IPS-20b (cell line): ENCODE data around the gene BRD7.

ENCODE experiments used
- H3K27ac ChIP-seq: one replicate; pipeline ENCODE4 v1.5.1; 2013; ENCODE audit warnings: low read length
- H3K27me3 ChIP-seq: 2 replicates; pipeline ENCODE4 v1.6.1; 2013; ENCODE audit warnings: mild to moderate bottlenecking, low read length, inconsistent platforms; ENCODE audit not compliant: insufficient read depth
- H3K36me3 ChIP-seq: 2 replicates; pipeline ENCODE4 v1.6.1; 2013; ENCODE audit warnings: low read depth, mild to moderate bottlenecking, inconsistent platforms, low read length, moderate library complexity; ENCODE audit not compliant: insufficient read depth
- H3K4me1 ChIP-seq: 2 replicates; pipeline ENCODE4 v1.6.1; 2013; ENCODE audit warnings: mild to moderate bottlenecking, control low read depth, inconsistent platforms, low read length, moderate library complexity; ENCODE audit not compliant: insufficient read depth
- H3K4me3 ChIP-seq: 2 replicates; pipeline ENCODE4 v1.5.1; 2013; ENCODE audit warnings: mild to moderate bottlenecking, low read length, inconsistent platforms
- H3K9ac ChIP-seq: 2 replicates; pipeline ENCODE4 v1.6.1; 2013; ENCODE audit warnings: low read depth, mild to moderate bottlenecking, inconsistent platforms, low read length, moderate library complexity
- H3K9me3 ChIP-seq: 2 replicates; pipeline ENCODE4 v1.6.1; 2013; ENCODE audit warnings: mild to moderate bottlenecking, low read depth, low read length, inconsistent platforms; ENCODE audit not compliant: insufficient read depth

BRD7 gene

DNA sequence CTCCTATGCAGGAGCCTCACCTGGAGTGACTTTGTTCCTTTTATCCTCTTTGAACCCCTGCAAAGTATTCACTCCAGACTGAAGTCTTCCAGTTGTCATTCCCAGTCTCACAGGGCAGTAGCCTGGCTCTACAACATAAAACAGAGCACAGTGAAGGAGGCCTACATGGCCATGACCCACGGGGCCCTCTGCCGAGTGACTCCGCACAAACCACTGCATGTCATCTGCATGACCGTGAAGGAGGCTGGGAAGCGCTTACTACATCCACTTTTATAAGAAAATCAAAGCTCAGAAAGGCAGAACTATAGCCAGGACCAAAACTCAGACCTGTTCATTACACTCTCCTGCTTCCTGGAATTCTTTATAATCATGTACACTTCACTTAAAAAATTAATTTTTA, 42.5 kb downstream of the BRD7 start:
- Histone ChIP-seq H3K4me3 (no peak overlapping the region), H3K9ac (no peak overlapping the region), H3K27me3 (no peaks in the 10 kb centered on the region), H3K27ac (no peak overlapping the region), H3K4me1 (no peaks in the 10 kb centered on the region), H3K36me3 (peaks cover 95% of the 10 kb centered on the region), H3K9me3 (no peaks in the 10 kb centered on the region)

DNA sequence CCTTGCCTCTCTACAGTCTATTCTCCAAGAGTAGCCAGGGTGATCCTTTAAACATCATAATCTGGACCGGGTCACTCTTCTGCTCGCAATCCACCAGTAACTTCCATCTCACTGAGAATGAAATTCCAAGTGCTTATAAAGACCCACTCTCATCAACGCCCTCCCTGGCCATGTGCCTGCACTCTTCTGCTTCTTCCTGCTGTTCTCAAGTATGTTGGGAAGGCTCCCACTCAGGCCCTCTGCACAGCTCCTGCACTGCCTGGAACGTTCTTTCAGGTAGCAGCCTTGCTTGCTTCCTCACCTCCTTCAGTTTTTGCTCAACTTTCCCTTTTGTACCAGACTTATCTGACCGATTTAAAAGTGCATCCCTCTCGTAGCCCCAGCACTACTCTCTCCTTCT, 44.4 kb downstream of the BRD7 start:
- Histone ChIP-seq H3K9ac (no peak overlapping the region), H3K36me3 (peaks cover 97% of the 10 kb centered on the region), H3K4me3 (no peak overlapping the region), H3K4me1 (no peaks in the 10 kb centered on the region), H3K27me3 (no peaks in the 10 kb centered on the region), H3K9me3 (no peaks in the 10 kb centered on the region), H3K27ac (no peak overlapping the region)

DNA sequence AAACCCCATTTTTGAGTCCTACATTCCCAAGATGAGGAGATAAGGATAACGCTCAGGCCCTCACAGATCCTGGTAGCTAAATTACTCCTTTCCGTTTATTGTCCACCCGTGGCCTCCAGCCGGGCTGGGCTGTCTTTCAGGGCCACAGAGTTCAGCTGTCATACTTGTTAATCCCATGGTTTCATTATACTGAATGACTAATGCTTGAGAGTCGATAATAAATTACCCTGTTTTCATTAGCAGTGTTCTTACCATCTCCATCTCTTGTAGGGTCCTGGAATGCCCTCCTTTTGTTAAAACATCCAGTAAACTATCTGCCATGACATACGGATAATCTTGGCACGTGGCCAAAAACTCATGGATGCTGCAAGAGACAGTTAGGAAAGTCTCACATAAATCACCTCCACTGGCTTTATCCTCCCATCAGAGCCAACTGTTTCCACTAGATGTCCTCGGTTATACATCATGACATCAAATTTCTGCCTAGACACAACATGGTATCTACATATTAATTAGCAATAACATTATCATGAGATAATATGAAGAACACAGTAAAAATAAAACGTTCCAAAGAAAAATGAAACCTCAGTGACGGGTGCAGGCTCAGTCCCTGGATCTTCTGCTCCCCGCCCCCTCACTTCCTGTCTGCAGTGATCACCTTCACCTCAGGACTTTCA, 45.3 kb downstream of the BRD7 start:
- H3K27me3 ChIP-seq = no peaks in the 10 kb centered on the region
- H3K36me3 ChIP-seq = peaks cover 97% of the 10 kb centered on the region
- no peaks in the 10 kb centered on the region for H3K4me1 ChIP-seq
- H3K9me3 ChIP-seq = no peaks in the 10 kb centered on the region
- no peak overlapping the region for H3K4me3 ChIP-seq
- no peak overlapping the region for H3K9ac ChIP-seq
- H3K27ac ChIP-seq = no peak overlapping the region

DNA sequence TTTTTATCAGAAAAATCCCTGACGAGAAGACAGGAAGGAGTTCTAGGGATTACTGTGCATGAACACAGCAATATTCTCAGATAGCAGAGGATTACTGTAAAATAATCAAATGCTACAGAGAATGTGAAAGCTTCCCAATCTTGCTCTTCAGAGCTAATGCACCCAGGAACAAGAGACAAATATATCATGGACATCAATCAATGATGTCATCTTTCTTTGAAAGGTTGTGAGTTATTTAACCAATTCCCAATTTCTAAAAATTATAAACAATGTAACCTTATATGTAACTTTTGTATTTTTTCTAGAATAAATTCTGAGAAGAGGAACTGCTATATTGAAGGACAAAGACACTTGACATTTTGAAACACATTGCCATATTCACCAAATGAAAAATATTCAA, 46.5 kb downstream of the BRD7 start:
- Histone ChIP-seq H3K9me3 (no peaks in the 10 kb centered on the region), H3K36me3 (peaks cover 97% of the 10 kb centered on the region), H3K27ac (no peak overlapping the region), H3K9ac (no peak overlapping the region), H3K4me3 (no peak overlapping the region), H3K4me1 (no peaks in the 10 kb centered on the region), H3K27me3 (no peaks in the 10 kb centered on the region)

DNA sequence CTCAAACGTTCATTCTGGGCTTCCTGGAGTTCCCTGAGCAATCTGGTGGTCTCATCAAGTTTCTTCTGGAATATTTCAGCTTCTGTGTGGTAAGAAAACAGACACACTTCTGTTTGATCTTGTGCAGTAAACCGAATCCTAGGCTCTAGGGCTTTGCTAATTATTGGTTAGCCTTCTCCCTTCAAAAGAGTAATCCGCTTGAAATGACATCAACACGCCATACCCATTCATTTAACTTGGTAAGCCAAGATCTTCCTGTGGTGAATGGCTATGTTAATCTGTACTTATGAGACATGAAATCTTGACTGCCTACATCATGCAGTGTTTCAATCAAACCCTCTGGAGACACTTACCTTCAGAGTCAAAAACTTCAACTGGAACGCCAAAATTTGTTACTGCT, 48.5 kb downstream of the BRD7 start:
- Histone ChIP-seq H3K27me3 (no peaks in the 10 kb centered on the region), H3K9ac (no peak overlapping the region), H3K27ac (no peak overlapping the region), H3K36me3 (peaks cover 99% of the 10 kb centered on the region), H3K4me1 (no peaks in the 10 kb centered on the region), H3K9me3 (no peaks in the 10 kb centered on the region), H3K4me3 (no peak overlapping the region)

DNA sequence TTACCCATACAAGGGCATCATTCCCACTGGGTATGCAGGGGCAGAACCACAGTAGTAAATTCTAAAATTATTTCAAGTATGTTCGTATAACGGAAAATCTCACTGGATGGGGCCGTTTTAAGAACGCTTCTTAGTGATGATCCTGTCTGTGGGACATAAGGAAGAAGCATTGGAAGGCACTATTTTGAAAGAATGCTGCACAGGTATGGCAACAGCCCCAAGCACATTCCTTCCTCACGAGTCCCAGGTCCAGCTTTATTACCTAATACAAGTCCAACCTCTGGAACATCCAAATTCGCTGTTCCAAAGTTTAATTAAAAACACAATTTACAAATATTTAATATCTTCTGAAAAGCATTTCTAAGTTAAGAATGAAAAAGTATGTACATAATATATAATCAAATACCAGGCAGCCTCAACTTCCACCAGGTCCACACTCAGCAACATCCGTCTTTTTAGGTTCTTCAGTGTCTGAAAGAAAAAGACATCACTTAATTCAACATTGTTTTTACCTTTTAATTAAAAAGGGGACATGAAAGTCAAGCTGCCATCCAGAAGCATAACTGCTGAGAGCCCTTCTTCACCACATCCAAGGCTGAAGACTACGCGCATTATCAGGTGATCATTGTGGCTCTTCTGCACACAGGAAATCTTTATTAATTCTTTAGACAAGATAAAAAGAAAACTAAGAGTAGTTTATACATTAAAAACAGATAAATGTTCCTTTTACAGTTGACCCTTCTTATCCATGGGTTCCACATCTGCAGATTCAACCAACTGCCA, 49.8 kb downstream of the BRD7 start:
- Histone ChIP-seq H3K4me1 (no peaks in the 10 kb centered on the region), H3K36me3 (peaks cover 99% of the 10 kb centered on the region), H3K4me3 (no peak overlapping the region), H3K9me3 (no peaks in the 10 kb centered on the region), H3K9ac (no peak overlapping the region), H3K27ac (no peak overlapping the region), H3K27me3 (no peaks in the 10 kb centered on the region)

DNA sequence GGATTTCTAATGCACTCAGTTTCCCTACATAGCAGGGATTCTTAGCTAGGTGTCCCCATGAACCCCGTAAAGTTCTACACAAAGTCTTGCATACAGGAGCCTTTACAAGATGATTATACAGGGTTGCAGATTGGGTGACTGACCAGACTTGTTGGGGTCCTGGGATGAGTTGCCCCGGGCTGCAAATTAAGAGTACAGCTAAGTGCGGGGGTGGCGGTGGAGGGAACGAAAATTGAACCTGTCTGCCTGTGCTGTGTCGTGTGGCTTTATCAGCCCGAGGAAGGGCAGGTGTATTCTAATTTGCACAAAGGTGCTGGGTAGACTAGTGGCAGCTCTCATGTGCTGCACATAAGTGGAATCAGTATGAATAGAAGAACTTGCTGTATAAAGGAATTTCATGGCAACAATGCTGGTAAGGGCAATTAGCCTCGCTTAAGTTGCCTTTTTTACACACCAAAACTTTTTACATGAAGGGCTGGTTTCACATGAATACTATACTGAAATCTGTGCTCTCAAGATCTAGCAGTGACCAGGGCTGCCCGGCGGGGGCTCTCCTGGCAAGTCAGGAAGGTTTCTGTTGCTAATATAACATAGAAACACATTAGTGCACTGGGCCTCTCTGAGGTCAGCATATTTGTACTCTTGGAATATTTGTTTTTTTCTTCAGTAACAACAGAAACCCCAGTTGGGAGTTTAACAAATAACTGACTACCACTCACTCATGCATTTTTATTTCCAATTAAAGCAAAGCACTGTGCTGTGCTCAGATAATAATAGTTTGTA, 51.7 kb downstream of the BRD7 start:
- no peak overlapping the region for H3K27ac ChIP-seq
- H3K27me3 ChIP-seq = no peaks in the 10 kb centered on the region
- no peak overlapping the region for H3K9ac ChIP-seq
- no peaks in the 10 kb centered on the region for H3K4me1 ChIP-seq
- no peak overlapping the region for H3K4me3 ChIP-seq
- H3K9me3 ChIP-seq = no peaks in the 10 kb centered on the region
- H3K36me3 ChIP-seq = peaks cover 91% of the 10 kb centered on the region

DNA sequence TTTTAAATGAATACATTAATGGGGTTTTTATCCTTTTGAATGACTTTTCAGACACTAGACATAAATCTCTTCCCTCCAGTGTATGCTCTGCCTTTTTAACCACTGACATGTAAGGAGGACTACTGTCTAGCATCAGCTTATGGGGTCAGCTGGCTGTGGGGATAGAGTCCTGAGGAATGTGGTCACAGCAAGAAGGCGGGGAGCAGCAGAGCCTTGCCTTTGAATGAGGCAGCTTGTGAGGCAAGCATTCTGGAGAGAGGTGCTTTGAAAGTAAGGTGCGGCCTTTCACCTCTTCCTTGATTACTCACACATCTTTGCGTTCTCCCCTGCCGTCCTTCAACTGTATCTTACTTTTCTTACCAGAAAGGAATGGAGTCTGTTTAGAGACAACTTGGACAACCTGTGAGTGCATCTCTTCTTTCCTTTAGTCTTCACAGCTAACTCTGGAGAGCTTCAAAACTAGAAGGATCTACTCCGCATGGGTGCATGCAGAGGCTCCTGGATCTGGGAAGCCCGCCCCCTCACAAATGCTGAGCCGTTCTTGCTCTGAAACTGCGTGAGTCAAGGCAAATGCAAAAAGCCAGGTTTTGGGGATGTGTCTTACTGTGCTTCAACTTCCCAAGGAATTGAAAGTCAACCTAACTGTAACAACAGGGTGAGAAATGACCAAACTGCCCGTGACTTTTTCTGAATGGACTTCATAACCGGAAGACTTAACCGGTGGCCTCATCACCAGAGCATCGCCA, 52.5 kb downstream of the BRD7 start:
- Histone ChIP-seq H3K27me3 (no peaks in the 10 kb centered on the region), H3K36me3 (peaks cover 84% of the 10 kb centered on the region), H3K4me3 (no peak overlapping the region), H3K9me3 (no peaks in the 10 kb centered on the region), H3K27ac (no peak overlapping the region), H3K4me1 (no peaks in the 10 kb centered on the region), H3K9ac (no peak overlapping the region)

DNA sequence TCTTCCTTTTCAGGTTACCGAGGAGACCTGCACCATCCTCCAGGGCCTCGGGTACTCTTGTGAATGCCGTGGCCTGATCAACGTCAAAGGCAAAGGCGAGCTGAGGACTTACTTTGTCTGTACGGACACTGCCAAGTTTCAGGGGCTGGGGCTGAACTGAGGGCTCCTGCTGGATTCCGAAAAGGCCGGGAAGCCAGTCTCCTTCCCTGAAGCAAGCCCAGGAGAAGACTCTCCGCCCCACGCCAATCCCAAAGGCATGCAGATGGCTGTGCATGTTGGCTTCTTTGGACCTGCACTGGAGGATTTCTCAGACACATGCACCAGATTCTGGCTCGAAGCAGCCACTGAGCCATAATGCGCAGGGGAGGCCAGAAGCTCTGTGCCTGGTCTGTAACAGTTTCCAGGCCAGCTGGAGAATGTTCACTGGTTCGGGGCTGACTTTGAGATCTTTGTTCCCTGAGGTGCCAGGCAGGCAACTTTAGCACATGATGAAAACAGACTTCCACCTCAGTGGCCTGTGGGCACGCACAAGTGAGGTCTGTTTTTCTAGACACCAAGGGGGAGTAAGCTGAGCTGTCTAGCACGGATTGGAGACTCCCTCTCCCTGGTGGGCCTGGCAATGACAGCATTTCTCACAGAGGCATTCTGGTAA, 53.3 kb downstream of the BRD7 start:
- no peak overlapping the region for H3K9ac ChIP-seq
- H3K4me1 ChIP-seq = no peaks in the 10 kb centered on the region
- no peaks in the 10 kb centered on the region for H3K27me3 ChIP-seq
- no peak overlapping the region for H3K27ac ChIP-seq
- H3K4me3 ChIP-seq = no peak overlapping the region
- no peaks in the 10 kb centered on the region for H3K9me3 ChIP-seq
- H3K36me3 ChIP-seq = peaks cover 76% of the 10 kb centered on the region

DNA sequence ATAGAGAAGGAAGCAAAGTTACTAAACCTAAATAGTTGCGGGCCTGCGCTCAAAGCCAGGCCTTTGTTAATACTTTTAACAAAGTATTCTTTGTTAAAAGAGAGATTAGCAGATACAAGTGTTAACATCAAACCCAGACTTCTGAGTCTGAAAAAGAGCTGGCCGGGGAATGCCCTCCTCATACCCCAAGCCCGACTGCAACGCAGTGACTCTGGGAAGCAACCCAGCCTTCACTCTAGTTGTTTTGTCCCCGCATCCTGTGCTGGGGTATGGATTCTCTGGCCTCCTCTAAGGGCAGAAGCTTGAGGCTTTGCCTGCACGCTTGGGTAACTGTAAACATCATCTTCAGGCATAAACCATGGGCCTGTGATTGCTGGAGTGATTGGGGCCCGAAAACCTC, 54.1 kb downstream of the BRD7 start:
- H3K9me3 ChIP-seq = no peaks in the 10 kb centered on the region
- H3K36me3 ChIP-seq = peaks cover 68% of the 10 kb centered on the region
- no peak overlapping the region for H3K27ac ChIP-seq
- no peak overlapping the region for H3K9ac ChIP-seq
- H3K4me3 ChIP-seq = no peak overlapping the region
- H3K4me1 ChIP-seq = no peaks in the 10 kb centered on the region
- no peaks in the 10 kb centered on the region for H3K27me3 ChIP-seq
